Panc1 (cell line): Measurements from ENCODE around the gene FAM234B.

Experiments used
- POLR2AphosphoS5 ChIP-seq: IDR thresholded peaks from 2 replicates; pipeline ENCODE4 v1.6.1; 2012; ENCODE audit warnings: mild to moderate bottlenecking, low read depth, low read length, moderate library complexity
- SIN3A ChIP-seq: IDR thresholded peaks from 2 replicates; pipeline ENCODE4 v1.6.1; 2012; ENCODE audit warnings: low read depth, mild to moderate bottlenecking, low read length, moderate library complexity, borderline replicate concordance; ENCODE audit not compliant: insufficient read depth
- TCF7L2 ChIP-seq: IDR thresholded peaks from 2 replicates; pipeline ENCODE4 v1.6.1; 2011; ENCODE audit warnings: mild to moderate bottlenecking, low read depth, low read length, inconsistent platforms
- TF ChIP-seq, protein P1 (sequence below): fragments of 450-650 bp; IDR thresholded peaks from 2 replicates; pipeline ENCODE4 v1.5.1; 2017; ENCODE audit warnings: mild to moderate bottlenecking
- TF ChIP-seq, protein P2 (sequence below), 2 experiments: IDR thresholded peaks; 2 replicates each; pipeline ENCODE4 v1.6.1; 2011 to 2012; ENCODE audit warnings: low read depth in 2 of 2, control low read depth in 1 of 2, low read length in 1 of 2, mild to moderate bottlenecking in 1 of 2, moderate library complexity in 1 of 2; ENCODE audit not compliant: insufficient read depth in 1 of 2

DNA sequence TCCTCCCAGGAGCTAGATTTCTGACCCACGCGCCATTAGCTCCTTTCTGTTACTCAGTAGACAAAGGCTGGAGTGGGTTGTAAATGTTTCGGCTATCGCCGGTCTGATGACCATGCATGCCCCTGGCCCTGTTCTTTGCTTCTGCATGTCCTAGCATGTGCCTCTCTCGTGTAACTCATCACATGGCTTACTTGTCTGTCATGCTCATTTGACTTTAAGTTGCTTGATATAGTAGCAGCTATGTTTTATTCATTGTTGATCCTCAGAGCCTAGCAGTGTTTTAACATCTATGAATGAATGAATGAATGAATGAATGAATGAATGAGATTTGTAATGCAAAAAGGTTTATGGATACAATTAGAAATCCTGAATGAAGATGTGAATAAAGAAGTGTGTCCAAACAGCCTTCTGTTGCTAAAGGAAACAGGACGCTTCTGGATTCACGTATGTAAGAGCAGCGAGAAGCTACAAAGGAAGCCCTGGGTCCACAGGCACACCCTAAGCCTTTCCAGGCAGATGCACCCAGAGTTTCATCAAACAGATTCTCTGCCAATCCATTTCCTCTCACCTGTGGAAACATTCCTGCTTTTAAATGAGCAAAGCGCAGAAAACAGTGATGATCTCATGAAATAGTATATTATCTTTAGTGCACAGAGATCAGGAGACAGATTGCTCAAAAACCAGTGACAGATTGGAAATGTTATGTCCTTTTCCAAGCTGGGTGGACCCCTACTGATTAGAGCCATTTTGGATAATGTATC, 55.8 kb downstream of the FAM234B start:
- no peak for TF ChIP-seq POLR2AphosphoS5
- TF ChIP-seq SIN3A = no peak
- TF ChIP-seq, protein P1, sequence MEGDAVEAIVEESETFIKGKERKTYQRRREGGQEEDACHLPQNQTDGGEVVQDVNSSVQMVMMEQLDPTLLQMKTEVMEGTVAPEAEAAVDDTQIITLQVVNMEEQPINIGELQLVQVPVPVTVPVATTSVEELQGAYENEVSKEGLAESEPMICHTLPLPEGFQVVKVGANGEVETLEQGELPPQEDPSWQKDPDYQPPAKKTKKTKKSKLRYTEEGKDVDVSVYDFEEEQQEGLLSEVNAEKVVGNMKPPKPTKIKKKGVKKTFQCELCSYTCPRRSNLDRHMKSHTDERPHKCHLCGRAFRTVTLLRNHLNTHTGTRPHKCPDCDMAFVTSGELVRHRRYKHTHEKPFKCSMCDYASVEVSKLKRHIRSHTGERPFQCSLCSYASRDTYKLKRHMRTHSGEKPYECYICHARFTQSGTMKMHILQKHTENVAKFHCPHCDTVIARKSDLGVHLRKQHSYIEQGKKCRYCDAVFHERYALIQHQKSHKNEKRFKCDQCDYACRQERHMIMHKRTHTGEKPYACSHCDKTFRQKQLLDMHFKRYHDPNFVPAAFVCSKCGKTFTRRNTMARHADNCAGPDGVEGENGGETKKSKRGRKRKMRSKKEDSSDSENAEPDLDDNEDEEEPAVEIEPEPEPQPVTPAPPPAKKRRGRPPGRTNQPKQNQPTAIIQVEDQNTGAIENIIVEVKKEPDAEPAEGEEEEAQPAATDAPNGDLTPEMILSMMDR = no peak
- TF ChIP-seq, protein P2, sequence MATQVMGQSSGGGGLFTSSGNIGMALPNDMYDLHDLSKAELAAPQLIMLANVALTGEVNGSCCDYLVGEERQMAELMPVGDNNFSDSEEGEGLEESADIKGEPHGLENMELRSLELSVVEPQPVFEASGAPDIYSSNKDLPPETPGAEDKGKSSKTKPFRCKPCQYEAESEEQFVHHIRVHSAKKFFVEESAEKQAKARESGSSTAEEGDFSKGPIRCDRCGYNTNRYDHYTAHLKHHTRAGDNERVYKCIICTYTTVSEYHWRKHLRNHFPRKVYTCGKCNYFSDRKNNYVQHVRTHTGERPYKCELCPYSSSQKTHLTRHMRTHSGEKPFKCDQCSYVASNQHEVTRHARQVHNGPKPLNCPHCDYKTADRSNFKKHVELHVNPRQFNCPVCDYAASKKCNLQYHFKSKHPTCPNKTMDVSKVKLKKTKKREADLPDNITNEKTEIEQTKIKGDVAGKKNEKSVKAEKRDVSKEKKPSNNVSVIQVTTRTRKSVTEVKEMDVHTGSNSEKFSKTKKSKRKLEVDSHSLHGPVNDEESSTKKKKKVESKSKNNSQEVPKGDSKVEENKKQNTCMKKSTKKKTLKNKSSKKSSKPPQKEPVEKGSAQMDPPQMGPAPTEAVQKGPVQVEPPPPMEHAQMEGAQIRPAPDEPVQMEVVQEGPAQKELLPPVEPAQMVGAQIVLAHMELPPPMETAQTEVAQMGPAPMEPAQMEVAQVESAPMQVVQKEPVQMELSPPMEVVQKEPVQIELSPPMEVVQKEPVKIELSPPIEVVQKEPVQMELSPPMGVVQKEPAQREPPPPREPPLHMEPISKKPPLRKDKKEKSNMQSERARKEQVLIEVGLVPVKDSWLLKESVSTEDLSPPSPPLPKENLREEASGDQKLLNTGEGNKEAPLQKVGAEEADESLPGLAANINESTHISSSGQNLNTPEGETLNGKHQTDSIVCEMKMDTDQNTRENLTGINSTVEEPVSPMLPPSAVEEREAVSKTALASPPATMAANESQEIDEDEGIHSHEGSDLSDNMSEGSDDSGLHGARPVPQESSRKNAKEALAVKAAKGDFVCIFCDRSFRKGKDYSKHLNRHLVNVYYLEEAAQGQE (IDR thresholded peaks at IDR 0.05; ENCODE audit: insufficient read depth in 1 of 2, low read depth in 2 of 2, low read length in 1 of 2) = no peak
- no peak for TF ChIP-seq TCF7L2
